ENCODE data around the gene MUCL3.

MUCL3 gene

GRCh38 chr6:30951907-30952469 is 11.2 kb downstream of the MUCL3 start:
- no peak for ATAC-seq
- TF ChIP-seq SNAI2 (CRISPR knock-in tag; IDR thresholded peaks at IDR 0.05), result no peak
- TF ChIP-seq CSRNP3 (CRISPR knock-in tag; IDR thresholded peaks at IDR 0.05), result no peak
- TF ChIP-seq TCF4 (CRISPR knock-in tag; IDR thresholded peaks at IDR 0.05; ENCODE audit: borderline replicate concordance), result no peak
- no peak for TF ChIP-seq CSDC2 (CRISPR knock-in tag; IDR thresholded peaks at IDR 0.05)
- TF ChIP-seq, protein P1, sequence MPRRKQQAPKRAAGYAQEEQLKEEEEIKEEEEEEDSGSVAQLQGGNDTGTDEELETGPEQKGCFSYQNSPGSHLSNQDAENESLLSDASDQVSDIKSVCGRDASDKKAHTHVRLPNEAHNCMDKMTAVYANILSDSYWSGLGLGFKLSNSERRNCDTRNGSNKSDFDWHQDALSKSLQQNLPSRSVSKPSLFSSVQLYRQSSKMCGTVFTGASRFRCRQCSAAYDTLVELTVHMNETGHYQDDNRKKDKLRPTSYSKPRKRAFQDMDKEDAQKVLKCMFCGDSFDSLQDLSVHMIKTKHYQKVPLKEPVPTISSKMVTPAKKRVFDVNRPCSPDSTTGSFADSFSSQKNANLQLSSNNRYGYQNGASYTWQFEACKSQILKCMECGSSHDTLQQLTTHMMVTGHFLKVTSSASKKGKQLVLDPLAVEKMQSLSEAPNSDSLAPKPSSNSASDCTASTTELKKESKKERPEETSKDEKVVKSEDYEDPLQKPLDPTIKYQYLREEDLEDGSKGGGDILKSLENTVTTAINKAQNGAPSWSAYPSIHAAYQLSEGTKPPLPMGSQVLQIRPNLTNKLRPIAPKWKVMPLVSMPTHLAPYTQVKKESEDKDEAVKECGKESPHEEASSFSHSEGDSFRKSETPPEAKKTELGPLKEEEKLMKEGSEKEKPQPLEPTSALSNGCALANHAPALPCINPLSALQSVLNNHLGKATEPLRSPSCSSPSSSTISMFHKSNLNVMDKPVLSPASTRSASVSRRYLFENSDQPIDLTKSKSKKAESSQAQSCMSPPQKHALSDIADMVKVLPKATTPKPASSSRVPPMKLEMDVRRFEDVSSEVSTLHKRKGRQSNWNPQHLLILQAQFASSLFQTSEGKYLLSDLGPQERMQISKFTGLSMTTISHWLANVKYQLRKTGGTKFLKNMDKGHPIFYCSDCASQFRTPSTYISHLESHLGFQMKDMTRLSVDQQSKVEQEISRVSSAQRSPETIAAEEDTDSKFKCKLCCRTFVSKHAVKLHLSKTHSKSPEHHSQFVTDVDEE (CRISPR knock-in tag; IDR thresholded peaks at IDR 0.05), result no peak
- TF ChIP-seq ARNTL (CRISPR knock-in tag; IDR thresholded peaks at IDR 0.05; ENCODE audit: borderline replicate concordance, low read depth), result no peak
- no peak for TF ChIP-seq OSR1 (CRISPR knock-in tag; IDR thresholded peaks at IDR 0.05)
- TF ChIP-seq, protein P2, sequence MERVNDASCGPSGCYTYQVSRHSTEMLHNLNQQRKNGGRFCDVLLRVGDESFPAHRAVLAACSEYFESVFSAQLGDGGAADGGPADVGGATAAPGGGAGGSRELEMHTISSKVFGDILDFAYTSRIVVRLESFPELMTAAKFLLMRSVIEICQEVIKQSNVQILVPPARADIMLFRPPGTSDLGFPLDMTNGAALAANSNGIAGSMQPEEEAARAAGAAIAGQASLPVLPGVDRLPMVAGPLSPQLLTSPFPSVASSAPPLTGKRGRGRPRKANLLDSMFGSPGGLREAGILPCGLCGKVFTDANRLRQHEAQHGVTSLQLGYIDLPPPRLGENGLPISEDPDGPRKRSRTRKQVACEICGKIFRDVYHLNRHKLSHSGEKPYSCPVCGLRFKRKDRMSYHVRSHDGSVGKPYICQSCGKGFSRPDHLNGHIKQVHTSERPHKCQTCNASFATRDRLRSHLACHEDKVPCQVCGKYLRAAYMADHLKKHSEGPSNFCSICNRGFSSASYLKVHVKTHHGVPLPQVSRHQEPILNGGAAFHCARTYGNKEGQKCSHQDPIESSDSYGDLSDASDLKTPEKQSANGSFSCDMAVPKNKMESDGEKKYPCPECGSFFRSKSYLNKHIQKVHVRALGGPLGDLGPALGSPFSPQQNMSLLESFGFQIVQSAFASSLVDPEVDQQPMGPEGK (CRISPR knock-in tag; IDR thresholded peaks at IDR 0.05; ENCODE audit: borderline replicate concordance), result no peak
- TF ChIP-seq ESRRG (CRISPR knock-in tag; IDR thresholded peaks at IDR 0.05), result no peak
- TF ChIP-seq ZC3H10 (CRISPR knock-in tag; IDR thresholded peaks at IDR 0.05), result no peak
- TF ChIP-seq ZNF70 (CRISPR knock-in tag; IDR thresholded peaks at IDR 0.05), result no peak
- no peak for TF ChIP-seq TOX (CRISPR knock-in tag; IDR thresholded peaks at IDR 0.05; ENCODE audit: borderline replicate concordance)
- no peak for TF ChIP-seq ZFP3 (CRISPR knock-in tag; IDR thresholded peaks at IDR 0.05)
- TF ChIP-seq, protein P3, sequence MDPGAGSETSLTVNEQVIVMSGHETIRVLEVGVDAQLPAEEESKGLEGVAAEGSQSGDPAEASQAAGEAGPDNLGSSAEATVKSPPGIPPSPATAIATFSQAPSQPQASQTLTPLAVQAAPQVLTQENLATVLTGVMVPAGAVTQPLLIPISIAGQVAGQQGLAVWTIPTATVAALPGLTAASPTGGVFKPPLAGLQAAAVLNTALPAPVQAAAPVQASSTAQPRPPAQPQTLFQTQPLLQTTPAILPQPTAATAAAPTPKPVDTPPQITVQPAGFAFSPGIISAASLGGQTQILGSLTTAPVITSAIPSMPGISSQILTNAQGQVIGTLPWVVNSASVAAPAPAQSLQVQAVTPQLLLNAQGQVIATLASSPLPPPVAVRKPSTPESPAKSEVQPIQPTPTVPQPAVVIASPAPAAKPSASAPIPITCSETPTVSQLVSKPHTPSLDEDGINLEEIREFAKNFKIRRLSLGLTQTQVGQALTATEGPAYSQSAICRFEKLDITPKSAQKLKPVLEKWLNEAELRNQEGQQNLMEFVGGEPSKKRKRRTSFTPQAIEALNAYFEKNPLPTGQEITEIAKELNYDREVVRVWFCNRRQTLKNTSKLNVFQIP (CRISPR knock-in tag; IDR thresholded peaks at IDR 0.05; ENCODE audit: borderline replicate concordance, low read depth), result no peak
- no peak for TF ChIP-seq BACH2 (CRISPR knock-in tag; IDR thresholded peaks at IDR 0.05; ENCODE audit: borderline replicate concordance)
- TF ChIP-seq ISL1 (CRISPR knock-in tag; IDR thresholded peaks at IDR 0.05), result no peak

- peak; percentile 60 for ATAC-seq
- TF ChIP-seq TOX (CRISPR knock-in tag; IDR thresholded peaks at IDR 0.05; ENCODE audit: borderline replicate concordance) (no peak), GLIS3 (CRISPR knock-in tag; IDR thresholded peaks at IDR 0.05) (no peak), BACH2 (CRISPR knock-in tag; IDR thresholded peaks at IDR 0.05; ENCODE audit: borderline replicate concordance) (no peak), PPARA (CRISPR knock-in tag; IDR thresholded peaks at IDR 0.05; ENCODE audit: borderline replicate concordance) (no peak), ZFP30 (CRISPR knock-in tag; IDR thresholded peaks at IDR 0.05) (no peak)
- TF ChIP-seq, protein P1 (CRISPR knock-in tag; IDR thresholded peaks at IDR 0.05), result no peak
Observed at GRCh38 chr6:30954631-30955366, 14.0 kb downstream of the MUCL3 start.

All from SK-N-SH treated with all-trans-retinoic acid at 6 μM for 48 hours (cell line).